HG02970 (cell line): ENCODE measurements around the gene WWOX.

Source experiments
- ATAC-seq: cut with Tn5 transposase; IDR thresholded peaks from one replicate; pipeline ENCODE4 v1.9.1; 2021; ENCODE audit warnings: mild to moderate bottlenecking, moderate library complexity, moderate number of reproducible peaks; ENCODE audit not compliant: unreplicated experiment, low FRiP score

WWOX gene

GRCh38 chr16:79109771-79110170, 1010.3 kb downstream of the WWOX start:
- ATAC-seq = no peak

- ATAC-seq = no peak
Measured at GRCh38 chr16:79110242-79110641, 1010.8 kb downstream of the WWOX start.

DNA sequence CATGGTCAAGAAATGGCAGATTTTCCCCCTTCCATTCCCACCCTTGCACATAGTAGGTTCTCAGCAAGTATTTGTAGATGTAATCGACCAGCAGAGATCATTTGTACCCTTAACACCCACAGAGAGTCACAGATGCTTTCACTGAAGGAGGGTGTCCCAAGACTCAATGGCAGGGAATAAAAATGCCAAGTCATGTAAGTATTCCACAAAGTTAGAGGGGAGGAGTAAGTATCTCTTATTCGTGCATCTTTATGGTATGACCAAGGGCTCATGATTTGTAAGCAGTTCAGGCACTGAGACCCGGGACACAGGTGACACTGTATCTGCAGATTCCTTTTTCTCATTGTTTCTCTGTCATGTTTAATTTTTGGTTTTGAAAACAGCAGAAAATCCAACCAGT, 1011.5 kb downstream of the WWOX start:
- ATAC-seq = no peak

GRCh38 chr16:79112462-79112861, 1013.0 kb downstream of the WWOX start:
- ATAC-seq = no peak

DNA sequence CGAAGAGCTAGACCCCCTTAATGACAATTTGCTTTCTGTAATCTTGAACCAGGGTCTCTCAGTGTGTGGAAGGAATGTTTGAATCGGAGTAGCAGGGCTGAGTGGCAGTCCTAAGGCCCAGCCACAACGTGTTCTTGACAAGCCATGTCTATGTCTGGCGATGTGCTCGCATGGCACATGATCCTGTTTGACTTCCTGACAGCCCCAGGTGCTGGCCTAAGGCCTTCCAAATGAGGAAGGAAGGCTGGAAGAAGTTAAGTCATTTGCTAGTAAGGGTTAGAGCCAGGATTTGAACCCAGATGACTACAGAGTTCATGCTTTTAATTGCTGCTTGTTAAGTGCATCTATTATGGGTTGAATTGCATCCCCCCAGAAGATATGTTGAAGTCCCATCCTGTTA, 1014.4 kb downstream of the WWOX start:
- ATAC-seq = no peak

DNA sequence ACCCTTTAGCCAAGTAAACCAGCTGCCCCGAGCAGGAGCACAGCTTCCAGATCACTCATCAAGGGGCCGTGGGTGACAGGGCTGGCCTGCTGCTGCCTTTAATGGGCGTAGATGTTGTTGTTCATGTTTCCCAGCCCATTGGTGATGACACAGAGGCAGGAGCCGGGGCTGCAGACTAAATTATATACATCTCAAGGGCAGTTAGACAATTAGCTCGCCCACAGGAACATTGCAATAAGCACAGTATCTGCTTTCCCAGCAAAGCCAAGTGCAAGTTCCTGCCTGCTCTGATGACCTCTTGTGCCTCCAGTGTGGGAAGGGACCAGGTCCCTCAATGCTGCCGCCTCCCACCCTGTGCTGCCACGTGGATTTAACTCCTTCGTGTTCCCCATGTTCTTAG, 1015.3 kb downstream of the WWOX start:
- ATAC-seq = no peak

- no peak for ATAC-seq
Measured at GRCh38 chr16:79121906-79122305, 1022.5 kb downstream of the WWOX start.

- ATAC-seq = no peak
Measured at GRCh38 chr16:79122343-79122742, 1022.9 kb downstream of the WWOX start.

DNA sequence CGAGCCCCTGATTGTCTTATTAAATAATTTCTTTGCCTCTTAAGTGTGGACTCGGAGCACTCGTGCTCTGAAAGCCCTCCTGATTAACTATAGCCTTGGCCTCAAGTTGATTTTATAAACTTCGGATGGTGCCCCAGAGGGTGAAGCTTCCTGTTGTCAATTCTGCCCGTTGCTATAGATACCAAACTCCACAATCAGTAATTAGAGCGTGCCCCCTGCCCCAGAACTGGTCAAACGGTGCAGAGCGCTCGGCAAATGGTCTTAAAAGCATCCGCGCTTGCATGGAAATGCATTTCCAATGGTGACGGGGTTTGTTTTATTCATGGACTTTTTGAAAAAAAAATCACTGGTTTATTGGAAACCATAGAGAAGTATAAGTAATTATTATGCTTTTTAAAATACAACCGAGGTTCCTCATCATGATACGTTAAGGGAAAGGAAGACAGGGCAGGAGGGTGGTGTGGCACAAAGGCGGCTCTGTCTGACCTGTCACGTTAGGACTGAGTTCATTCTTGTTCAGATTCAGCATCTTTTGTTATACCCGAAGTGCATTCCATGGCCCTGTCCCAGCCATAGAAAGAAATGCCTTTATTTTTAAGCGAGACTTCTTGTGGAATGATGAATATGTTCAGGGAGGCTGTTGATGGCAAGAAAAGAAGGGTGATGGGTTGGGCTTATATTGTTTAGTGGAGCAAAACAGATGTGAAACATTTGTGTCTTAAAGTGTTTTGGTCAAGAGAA, 1024.7 kb downstream of the WWOX start:
- ATAC-seq = no peak

DNA sequence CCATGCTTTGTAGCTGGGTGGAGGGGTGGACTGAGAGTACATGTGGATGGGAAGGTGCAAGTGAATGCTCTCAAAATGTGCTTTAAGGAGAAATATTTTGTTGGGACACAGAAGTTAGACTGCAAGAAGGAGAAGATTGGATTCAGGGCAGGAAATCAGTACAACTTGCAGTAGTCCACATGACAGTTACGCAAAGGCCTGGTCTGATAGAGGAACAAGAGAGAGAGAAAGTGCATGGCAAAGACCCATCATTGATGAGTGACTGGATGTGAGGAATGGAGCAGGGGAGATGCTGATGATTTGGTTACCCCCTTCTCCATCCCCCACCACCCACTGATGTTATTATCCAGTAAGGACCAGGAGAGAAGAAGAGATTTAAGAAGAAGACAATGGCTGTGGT, 1028.3 kb downstream of the WWOX start:
- no peak for ATAC-seq

DNA sequence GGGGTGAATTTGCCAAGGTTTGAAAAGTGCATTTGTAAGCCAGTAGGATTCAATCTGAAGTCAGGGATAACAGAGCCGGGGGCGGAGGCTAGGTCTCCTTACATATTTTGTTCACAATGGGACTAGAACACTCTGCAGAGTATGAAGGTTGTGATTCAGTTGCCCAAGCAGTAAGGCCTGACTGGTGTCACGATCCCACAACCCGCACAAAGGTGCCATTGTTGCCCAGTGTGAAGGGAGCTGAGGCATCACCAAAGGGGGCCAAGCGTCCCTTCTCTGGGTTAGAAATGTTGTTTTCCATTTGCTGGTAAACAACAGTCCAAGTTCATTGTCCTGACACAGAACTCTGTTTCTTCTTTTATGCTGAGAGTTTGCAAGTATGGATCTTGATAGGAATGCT, 1029.3 kb downstream of the WWOX start:
- ATAC-seq = no peak

- no peak for ATAC-seq
Measured at GRCh38 chr16:79130616-79131015, 1031.2 kb downstream of the WWOX start.

DNA sequence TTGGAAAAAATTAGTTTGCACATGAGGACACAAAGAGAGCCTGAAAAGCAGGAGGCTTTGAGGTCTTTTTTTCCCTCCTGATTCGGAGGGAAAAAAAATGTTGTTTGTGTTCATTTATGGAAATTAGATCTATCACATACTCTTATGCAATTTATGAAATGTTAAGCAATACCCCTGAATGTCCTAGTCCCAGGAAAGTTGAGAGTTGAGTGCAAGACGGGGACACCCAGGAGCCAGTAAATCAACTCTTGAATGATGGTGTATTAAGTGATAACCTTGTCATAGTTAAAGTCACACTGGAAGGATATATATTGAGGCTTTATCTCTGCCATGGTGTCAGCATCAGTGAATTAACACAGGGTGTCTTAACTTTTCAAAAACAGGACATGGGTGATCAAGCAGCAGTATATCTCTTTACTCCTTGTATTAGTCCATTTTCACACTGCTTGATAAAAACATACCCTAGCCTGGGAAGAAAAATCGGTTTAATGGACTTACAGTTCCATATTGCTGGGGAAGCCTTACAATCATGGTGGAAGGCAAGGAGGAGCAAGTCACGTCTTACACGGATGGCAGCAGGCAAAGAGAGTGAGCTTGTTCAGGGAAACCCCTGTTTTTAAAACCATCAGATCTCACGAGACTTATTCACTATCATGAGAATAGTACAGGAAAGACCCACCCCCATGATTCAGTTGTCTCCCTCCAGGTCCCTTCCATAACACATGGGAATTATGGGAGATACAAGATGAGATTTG, 1032.0 kb downstream of the WWOX start:
- ATAC-seq = no peak

- ATAC-seq = no peak
Measured at GRCh38 chr16:79132701-79133100, 1033.2 kb downstream of the WWOX start.

- no peak for ATAC-seq
Measured at GRCh38 chr16:79134300-79134699, 1034.8 kb downstream of the WWOX start.

- ATAC-seq = no peak
Measured at GRCh38 chr16:79136955-79137354, 1037.5 kb downstream of the WWOX start.

DNA sequence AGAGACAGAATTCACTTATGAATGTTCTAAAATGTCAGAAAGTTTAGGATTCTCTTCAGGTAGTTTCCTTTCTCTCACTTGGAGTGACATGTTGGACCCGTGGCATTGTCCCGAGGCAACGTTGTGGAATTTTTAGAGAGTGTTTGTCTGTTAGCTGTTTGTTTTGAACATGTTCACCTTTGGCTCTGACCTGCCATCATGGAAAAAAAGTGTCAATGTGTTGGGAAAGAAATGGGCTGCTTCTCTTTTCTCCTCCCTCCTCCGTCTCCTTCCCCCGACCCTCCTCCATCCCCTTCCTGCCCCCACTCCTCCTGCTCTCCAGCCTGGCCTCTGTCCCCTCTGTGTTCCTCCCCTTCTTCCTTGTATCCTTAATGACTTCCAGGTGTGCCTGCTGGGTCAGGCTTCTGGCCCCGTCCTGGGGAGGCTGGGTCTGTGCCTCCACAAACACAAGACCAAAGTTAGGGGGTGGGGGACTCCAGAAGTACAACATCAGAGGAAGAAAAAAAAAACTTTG, 1038.0 kb downstream of the WWOX start:
- no peak for ATAC-seq

DNA sequence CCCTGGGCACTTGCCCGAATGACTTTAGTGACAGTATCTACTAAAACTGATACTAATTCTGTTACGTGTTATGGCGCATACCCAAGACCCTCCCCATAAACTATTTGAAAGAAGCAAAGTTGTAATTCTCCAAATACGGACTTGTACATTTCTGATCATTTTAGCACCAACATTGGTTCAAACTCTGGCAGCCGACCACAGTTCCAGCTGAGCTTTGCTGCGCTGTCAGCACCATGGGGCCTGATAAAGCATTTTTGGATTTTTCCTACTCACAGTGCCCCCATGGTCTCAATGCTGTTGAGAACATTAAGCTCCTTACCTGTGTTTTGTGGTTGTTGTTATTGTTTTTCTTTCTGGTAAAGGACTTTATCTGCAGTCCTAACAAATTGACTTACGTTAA, 1040.3 kb downstream of the WWOX start:
- no peak for ATAC-seq

DNA sequence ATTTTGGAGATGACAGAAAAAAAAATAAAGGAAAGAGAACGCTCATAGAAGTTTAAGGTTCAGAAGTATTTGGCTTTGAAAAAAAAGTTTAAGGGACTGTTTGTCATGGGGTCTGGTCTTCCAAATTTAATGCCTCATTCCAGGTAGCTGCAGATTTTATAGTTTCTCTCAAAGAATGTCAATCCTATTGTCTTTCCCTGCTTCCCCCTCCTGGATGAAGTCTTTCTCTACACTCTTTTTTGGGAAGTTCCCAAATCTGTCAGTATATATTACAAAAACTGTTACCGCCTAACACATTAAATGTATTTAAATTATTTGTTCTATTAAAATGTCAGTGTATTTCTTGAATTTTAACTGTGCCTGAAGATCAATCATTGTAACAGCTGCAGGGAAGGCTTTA, 1043.6 kb downstream of the WWOX start:
- ATAC-seq = no peak

DNA sequence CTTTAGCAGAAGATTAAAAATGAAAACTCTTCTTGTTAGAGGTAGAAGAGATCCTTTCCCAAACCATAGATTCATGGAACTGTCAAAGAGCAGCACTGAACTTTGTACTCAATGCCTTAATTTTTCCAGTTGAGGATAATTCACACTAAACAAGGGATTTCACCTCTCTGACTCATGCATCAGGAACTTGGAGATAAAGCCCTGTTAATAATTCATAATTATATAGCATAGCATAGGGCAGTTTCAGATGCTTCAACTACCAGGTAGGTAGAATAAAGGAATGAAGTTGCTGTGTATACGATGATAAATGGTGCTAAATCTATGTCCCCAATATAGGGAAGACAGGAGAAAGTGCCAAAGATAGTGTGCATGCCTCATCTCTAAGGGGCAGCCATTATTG, 1050.7 kb downstream of the WWOX start:
- ATAC-seq = no peak

DNA sequence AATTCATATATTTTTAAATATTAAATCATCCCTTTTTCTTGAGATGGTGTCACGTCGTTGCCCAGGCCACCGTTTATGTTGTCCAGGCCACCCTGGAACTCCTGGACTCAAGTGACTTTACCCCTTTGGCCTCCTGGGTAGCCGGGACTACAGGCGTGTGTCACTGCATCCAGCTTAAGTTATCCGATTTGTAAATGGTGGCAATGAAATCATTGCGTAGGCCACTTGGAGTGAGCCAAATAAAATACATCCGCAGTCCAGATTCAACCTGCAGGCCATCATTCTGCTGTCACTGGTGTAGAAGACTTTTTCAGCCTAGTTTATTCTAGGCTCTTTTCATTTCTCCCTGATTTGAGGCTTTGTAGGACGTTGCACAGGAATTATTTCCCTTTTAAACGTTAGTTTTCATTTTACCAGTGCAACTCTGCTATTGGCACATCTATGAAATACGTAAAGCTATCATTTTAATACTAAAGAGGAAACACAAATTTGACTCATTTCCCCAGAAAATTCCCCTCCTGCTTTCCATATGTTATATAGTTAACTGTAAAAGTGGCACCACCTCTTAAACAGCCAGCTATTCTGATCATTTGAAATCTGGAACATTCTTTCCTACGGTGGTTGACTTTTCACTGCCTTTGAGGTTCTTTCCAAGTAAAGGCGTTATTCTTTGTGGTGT, 1051.3 kb downstream of the WWOX start:
- ATAC-seq = no peak
